Mesodermal cell (in vitro differentiated cells): ENCODE results near the gene MCUR1.
"Not testable (repeated sequence)": the region's sequence is repeated elsewhere in the genome, so short reads cannot be mapped to it uniquely, and the experiment has no call there.

Source experiments
- H3K27ac ChIP-seq: 2 replicates; pipeline ENCODE4 v1.7.0; 2013; ENCODE audit warnings: mild to moderate bottlenecking, low read depth, low read length, moderate library complexity; ENCODE audit not compliant: severe bottlenecking
- H3K36me3 ChIP-seq: 2 replicates; pipeline ENCODE4 v1.7.1; 2013; ENCODE audit warnings: mild to moderate bottlenecking, low read length, moderate library complexity; ENCODE audit not compliant: control insufficient read depth, insufficient read depth
- H3K4me1 ChIP-seq: one replicate; pipeline ENCODE4 v1.7.1; 2013; ENCODE audit warnings: mild to moderate bottlenecking, low read length; ENCODE audit not compliant: insufficient read depth, control insufficient read depth, poor library complexity, severe bottlenecking
- H3K4me3 ChIP-seq: 2 replicates; pipeline ENCODE4 v1.7.0; 2013; ENCODE audit warnings: low read length, control low read depth, mild to moderate bottlenecking; ENCODE audit not compliant: insufficient read depth, poor library complexity, severe bottlenecking; ENCODE audit errors: extremely low read depth
- H3K9me3 ChIP-seq: 2 replicates; pipeline ENCODE4 v1.7.1; 2013; ENCODE audit warnings: mild to moderate bottlenecking, low read length, moderate library complexity; ENCODE audit not compliant: control insufficient read depth
- WGBS, 2 experiments: methylation state at CpG; one replicate each; pipeline ENCODE4 v1.1.5; 2013; ENCODE audit warnings: missing lambda C conversion rate in 2 of 2; ENCODE audit not compliant: insufficient coverage in 2 of 2; 5-methylcytosine and 5-hydroxymethylcytosine counted together

The MCUR1 gene

DNA sequence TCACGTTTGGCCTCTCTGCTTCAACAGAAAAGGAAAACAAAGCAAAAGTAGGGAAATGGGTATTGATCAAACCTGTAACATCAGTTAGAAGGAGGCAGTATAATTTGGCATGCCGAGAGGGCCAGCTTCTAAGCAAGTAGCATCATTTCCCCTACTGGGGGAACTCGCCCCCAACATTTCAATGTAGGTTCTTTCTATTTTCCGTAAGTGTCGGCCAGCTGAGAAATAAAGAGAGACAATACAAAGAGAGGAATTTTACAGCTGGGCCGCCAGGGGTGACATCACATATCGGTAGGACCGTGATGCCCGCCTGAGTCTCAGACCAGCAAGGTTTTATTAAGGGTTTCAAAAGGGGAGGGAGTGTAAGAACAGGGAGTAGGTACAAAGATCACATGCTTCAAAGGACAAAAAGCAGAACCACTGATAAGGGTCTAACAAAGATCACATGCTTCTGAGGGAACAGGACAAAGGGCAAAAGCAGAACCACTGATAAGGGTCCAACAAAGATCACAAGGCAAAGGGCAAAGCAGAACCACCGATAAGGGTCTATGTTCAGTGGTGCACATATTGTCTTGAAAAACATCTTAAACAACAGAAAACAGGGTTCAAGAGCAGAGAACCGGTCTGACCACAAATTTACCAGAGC, 14.4 kb upstream of the MCUR1 start:
- H3K9me3 ChIP-seq = peaks cover 17% of the 10 kb centered on the region
- not testable (repeated sequence) for H3K4me3 ChIP-seq, H3K27ac ChIP-seq, H3K4me1 ChIP-seq, H3K36me3 ChIP-seq
- 90 to 96% methylated on average over 9 of the region's 11 CpGs for WGBS, 2 experiments

DNA sequence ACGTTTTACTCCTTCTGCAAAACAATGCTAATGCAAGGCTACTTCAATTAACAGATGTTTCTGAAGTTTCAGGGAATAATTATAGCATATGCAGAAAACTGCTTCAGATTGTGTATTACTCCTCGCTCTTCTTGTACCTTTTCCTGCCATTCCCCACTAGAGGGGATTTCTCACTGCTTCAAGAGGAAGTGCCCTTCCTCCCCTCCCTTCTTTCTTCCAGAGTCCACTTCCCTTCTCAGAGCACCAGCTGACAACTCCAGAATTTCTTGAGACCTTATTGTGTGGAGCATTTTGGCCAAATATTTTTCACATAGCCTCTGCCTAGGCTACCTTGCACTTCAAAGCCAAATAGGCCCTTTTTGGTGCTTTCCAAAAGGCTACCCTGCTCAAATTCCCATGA, 12.7 kb upstream of the MCUR1 start:
- Histone ChIP-seq H3K36me3 (no peaks in the 10 kb centered on the region), H3K9me3 (peaks cover 17% of the 10 kb centered on the region), H3K4me1 (no peaks in the 10 kb centered on the region), H3K27ac (no peak overlapping the region), H3K4me3 (no peak overlapping the region)
- WGBS, 2 experiments = 80% methylated on average over 1 of the region's 2 CpGs; no CpG with 5 or more reads in 1 of the 2 experiments

DNA sequence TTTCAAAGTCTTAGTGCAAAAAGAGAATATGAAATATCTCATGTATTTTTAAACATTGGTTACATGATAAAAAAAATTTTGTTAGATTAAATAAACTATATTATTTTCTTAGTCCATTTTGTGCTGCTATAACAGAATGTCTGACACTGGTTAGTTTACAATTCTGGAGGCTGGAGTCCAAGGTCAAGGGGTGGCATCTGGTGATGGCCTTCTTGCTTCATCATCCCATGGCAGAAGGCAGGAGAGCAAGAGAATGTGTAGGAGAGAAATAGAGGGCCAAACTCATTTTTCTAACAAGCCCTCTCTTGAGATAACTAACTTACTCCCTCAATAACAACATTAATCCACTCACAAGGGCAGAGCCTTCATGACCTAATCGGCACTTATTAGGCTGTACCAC, 11.5 kb upstream of the MCUR1 start:
- no peak overlapping the region for H3K4me3 ChIP-seq

DNA sequence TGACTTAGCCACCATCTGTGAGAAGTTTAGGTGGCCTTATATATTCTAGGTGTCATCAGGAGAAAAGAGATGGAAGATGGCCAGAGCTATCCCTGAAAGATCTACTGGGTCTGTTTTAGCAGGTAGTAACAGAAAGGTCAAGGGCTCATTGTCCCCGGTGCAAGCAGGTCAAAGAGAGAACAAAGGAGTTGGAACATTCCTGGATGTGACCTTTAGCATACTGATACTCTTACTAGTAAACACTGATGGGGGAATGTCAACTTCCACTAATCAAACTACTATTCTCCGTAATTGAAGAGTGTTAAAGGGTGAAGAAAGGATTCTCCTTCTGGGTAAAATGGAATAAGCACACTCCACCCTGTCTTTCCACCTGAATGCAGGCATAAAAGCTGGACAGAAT, 4.0 kb upstream of the MCUR1 start:
- no peaks in the 10 kb centered on the region for H3K4me1 ChIP-seq
- no peak overlapping the region for H3K4me3 ChIP-seq
- H3K36me3 ChIP-seq = no peaks in the 10 kb centered on the region
- no peaks in the 10 kb centered on the region for H3K9me3 ChIP-seq
- no peak overlapping the region for H3K27ac ChIP-seq
- no CpG with 5 or more reads among the region's 2 CpGs for WGBS, 2 experiments

More for the DNA sequence above, 11.5 kb upstream of the MCUR1 start:
- H3K27ac ChIP-seq = no peak overlapping the region
- H3K9me3 ChIP-seq = peaks cover 17% of the 10 kb centered on the region
- H3K4me1 ChIP-seq = no peaks in the 10 kb centered on the region
- no peaks in the 10 kb centered on the region for H3K36me3 ChIP-seq
- WGBS, 2 experiments = no CpG with 5 or more reads among the region's 1 CpG

DNA sequence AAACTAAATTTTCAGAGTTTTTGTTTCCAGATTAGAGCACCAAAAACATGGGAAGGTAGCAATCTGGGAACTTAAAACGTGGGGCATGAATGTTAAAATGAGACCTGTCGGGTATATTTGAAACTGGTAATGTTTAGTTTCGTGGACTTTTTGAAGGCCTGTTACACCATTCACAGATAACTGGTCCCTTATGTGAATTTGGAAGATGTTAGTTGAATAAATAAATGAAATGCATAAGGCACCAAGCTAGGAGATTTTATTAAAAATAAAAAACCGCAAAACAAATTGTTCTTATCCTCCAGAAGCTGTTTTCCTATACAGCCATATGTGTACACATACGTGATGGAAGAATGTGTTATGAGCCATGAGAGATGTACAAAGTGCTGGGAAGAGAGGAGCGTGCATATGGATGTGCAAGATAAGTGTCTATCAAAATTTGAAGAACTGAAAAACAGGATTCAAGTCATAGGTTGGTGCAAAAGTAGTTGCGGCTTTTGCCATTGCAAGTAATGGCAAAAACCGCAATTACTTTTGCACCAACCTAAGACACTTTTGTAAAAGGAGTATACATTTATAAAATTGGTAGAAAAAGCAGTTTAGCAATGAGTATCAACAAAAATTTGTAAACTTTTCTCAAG, 700 bp upstream of the MCUR1 start:
- WGBS, 2 experiments = 67 to 70% methylated on average over 2 to 3 of the region's 8 CpGs
- H3K27ac ChIP-seq = peak overlapping the region; percentile 95
- H3K9me3 ChIP-seq = no peaks in the 10 kb centered on the region
- peak overlapping the region; percentile 77 for H3K4me3 ChIP-seq
- H3K4me1 ChIP-seq = peaks cover 6% of the 10 kb centered on the region
- H3K36me3 ChIP-seq = no peaks in the 10 kb centered on the region

DNA sequence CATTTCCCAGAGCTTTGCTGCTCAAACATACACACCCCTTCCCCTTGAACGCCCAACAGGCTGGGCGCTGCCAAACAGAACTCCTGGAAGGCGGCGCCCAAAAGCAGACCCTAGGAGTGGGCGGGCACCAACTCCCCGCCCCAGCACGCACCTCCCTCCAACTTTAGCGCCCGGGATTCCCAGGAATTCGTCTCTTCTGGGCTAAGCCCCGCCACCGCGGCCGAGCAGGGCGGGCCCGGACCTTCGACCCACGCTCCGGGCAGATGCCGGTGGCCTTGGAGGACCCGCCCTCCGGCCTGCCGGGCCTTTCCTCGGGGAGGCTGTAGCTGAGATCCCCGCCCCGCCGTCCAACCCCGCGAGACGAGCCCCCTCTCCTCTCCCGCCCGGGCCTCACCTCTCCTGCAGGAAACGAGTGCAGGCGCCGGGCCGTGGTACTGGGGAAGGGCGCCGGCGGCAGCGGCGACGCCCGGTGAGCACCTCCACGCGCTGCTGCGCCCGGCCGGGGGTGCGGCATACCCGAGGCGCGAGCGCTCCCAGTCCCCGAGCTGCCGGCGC, 659 bp downstream of the MCUR1 start:
- WGBS, 2 experiments = 0 to 1% methylated on average over 39 to 46 of the region's 56 CpGs
- H3K4me1 ChIP-seq = peaks cover 6% of the 10 kb centered on the region
- peak overlapping the region; percentile 77 for H3K4me3 ChIP-seq
- peak overlapping the region; percentile 95 for H3K27ac ChIP-seq
- peaks cover 2% of the 10 kb centered on the region for H3K36me3 ChIP-seq
- no peaks in the 10 kb centered on the region for H3K9me3 ChIP-seq

DNA sequence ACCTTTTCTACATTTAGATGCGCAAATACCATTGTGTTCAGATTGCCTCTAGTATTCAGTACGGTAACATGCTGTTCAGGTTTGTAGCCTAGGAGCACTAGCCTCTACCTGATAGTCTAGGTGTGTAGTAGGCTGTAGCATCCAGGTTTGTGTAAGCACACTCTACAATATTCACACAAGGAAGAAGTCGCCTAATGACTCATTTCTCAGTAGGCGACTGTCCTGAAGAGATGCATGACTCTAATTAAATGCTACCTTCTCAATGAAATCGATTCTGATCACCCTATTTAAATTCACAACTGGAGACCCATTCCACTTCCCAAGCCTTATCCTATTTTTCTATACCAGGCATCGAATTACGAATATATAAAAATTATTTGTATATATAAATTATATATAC, 1.3 kb downstream of the MCUR1 start:
- peaks cover 6% of the 10 kb centered on the region for H3K4me1 ChIP-seq
- no peak overlapping the region for H3K27ac ChIP-seq
- no peaks in the 10 kb centered on the region for H3K9me3 ChIP-seq
- WGBS, 2 experiments = 39 to 46% methylated on average over 3 to 4 of the region's 7 CpGs
- peaks cover 7% of the 10 kb centered on the region for H3K36me3 ChIP-seq
- H3K4me3 ChIP-seq = peak overlapping the region; percentile 77

DNA sequence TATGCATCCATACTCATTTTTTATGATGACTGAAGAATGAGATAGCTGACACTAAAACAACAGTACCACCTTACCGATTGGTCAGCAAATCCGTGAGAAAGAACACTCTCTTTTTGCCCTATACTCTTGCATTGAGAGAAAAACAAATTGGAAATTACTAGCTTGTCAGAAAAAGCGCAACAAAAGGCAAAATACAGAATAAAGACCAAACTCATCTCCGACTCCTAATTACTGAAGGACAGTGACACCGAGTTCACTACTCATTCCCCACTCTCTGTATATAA, 2.1 kb downstream of the MCUR1 start:
- peaks cover 7% of the 10 kb centered on the region for H3K36me3 ChIP-seq
- H3K9me3 ChIP-seq = no peaks in the 10 kb centered on the region
- peaks cover 6% of the 10 kb centered on the region for H3K4me1 ChIP-seq
- no peak overlapping the region for H3K4me3 ChIP-seq
- WGBS, 2 experiments = 100% methylated on average over 2 to 4 of the region's 5 CpGs
- H3K27ac ChIP-seq = no peak overlapping the region

DNA sequence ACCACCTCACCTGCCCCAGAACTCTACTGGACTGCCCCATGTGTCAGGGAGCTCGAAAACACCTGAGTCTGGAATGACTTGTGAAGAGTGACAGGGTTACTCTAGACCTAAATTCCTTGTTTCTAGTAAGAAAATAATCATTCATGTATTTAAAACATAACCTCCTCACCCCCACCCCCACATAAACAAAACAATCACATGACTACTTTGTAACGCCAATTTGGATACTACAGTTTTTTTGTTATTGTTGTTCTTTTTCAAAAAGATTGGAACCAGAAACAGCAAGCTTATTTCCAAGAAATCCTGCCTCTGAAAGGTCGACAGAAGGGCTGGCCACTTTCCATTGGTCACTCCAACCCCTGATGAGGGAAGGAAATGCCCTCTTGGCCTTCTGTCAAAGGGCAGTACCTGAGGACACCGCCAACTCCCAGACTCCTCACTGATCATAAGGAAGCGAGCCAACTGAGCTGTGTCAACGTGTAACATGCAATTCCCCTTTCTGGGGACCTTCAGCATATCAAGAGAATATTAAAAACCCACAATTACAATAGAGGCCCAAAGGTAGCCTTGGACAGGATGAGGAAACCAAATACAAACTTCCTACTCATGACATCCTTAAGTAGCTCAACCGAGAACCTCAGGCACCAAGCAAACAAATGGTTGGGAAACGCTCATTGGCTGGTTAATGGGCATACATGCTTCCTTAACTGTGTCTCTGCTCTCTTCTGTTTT, 2.6 kb downstream of the MCUR1 start:
- H3K4me1 ChIP-seq = peaks cover 6% of the 10 kb centered on the region
- no peaks in the 10 kb centered on the region for H3K9me3 ChIP-seq
- WGBS, 2 experiments = 91 to 96% methylated on average over 3 to 5 of the region's 8 CpGs
- H3K36me3 ChIP-seq = peaks cover 11% of the 10 kb centered on the region
- H3K27ac ChIP-seq = no peak overlapping the region
- no peak overlapping the region for H3K4me3 ChIP-seq

DNA sequence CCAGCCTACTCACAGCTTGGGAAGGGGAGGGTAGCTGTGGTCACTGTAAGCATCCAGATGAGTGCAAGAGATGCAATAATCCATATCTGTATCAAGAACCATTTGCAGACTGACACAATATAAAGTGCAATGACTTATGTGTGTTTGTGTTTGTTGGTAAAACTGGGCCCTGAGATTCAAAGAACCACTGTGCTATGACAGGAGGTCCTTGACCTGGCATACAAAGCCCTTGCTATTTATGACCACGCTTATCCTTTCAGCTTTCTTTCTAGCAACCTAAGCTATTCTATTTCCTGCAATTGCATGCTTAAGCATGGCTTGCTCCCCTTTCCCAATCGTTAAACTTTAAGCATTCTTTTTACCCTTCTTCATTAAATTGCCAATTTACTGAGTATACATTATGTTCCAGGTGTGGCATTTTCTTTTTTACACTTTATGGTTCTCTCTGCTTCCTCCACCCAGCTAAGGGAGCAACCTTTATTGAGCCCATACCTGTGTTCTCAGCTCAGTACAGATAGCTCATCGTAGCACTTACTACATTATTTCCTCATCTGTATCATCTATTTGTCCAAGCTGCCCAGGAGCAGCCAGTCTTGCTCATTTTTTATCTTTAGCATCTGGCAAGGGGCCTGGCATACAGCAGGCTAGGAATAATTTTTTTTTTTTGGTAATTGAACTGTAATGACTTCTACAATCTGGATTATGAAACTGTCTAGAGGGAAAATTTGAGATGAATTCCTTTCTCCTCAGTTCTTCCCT, 3.5 kb downstream of the MCUR1 start:
- H3K36me3 ChIP-seq = peaks cover 20% of the 10 kb centered on the region
- H3K4me3 ChIP-seq = no peak overlapping the region
- WGBS, 2 experiments = 93 to 100% methylated on average over 1 to 2 of the region's 3 CpGs
- H3K4me1 ChIP-seq = peaks cover 6% of the 10 kb centered on the region
- no peak overlapping the region for H3K27ac ChIP-seq
- H3K9me3 ChIP-seq = no peaks in the 10 kb centered on the region
